Thyroid gland (tissue), 4 donors: ENCODE measurements around the gene SLC26A6. TPM values are rescaled to one million over a fixed set of nuclear protein-coding genes. Genes with fewer than 3 reads are reported as not detected.

Experiments used
- DNase-seq, 2 donors: peaks; one replicate each; pipeline ENCODE4 v3.0.0-alpha.2; 2019
- H3K27ac ChIP-seq, 3 donors: fragments of 200-600 bp; sonication (generic); 1 replicate in 2 of 3; 2 replicates in 1 of 3; pipeline ENCODE4 v1.5.1; 2016 to 2019; ENCODE audit warnings: mild to moderate bottlenecking in 1 of 3, moderate library complexity in 1 of 3
- H3K27me3 ChIP-seq: fragments of 200-600 bp; sonication (generic); one replicate; pipeline ENCODE4 v1.5.1; 2019
- H3K36me3 ChIP-seq, 2 donors: fragments of 200-600 bp; sonication (generic); one replicate each; pipeline ENCODE4 v1.5.1; 2016 to 2019
- H3K4me1 ChIP-seq, 2 donors: fragments of 200-600 bp; sonication (generic); one replicate each; pipeline ENCODE4 v1.5.1; 2017 to 2019
- H3K4me3 ChIP-seq, 3 donors: fragments of 200-600 bp; sonication (generic); replicated peaks in 1 of 3; 1 replicate in 2 of 3; 2 replicates in 1 of 3; pipeline ENCODE4 v1.5.1; 2016; ENCODE audit warnings: mild to moderate bottlenecking in 1 of 3
- H3K9me3 ChIP-seq: fragments of 200-600 bp; sonication (generic); one replicate; pipeline ENCODE4 v1.5.1; 2017
- CTCF ChIP-seq, 6 experiments: fragments of 200-600 bp in 3 of 6; fragments of 450-650 bp in 3 of 6; sonication (generic) in 3 of 6; IDR thresholded peaks; one replicate each; pipeline ENCODE4 v1.5.1; 2016 to 2019; ENCODE audit warnings: antibody characterized with exemption in 6 of 6, mild to moderate bottlenecking in 2 of 6, inconsistent platforms in 1 of 6, moderate library complexity in 1 of 6
- POLR2A ChIP-seq, 2 donors: fragments of 450-650 bp; IDR thresholded peaks; one replicate each; pipeline ENCODE4 v1.6.1; 2017; ENCODE audit warnings: antibody characterized with exemption in 2 of 2, mild to moderate bottlenecking in 2 of 2, moderate library complexity in 1 of 2
- WGBS, 2 donors: methylation state at CpG; one replicate each; pipeline ENCODE4 v1.1.5; 2017; 5-methylcytosine and 5-hydroxymethylcytosine counted together
- intact Hi-C: fragments of 100-400 bp; cut with DNase I; formaldehyde crosslinking; loops from one replicate; pipeline ENCODE4 v1.15.1; 2023
- total RNA-seq, 4 donors: library from RNA; depleted of rRNA; stranded (reverse); fragments of >200 nt; gene quantifications; one replicate each; pipeline ENCODE4 v1.2.3, GENCODE V29; 2016

Gene SLC26A6
- total RNA-seq: 10 to 100 TPM in 2 of 4 donors, 1 to 10 TPM in 2; 7.5 to 19.1 (median 11.4) TPM

- peak in 1 of 2 donors; percentile 70 for TF ChIP-seq POLR2A (IDR thresholded peaks at IDR 0.05)
- TF ChIP-seq CTCF (IDR thresholded peaks at IDR 0.05): peak in 5 of 6 experiments; percentile 1 to 47 (median 23)
- Histone ChIP-seq H3K9me3 (no peaks in the 10 kb centered on the region), H3K36me3 (peaks cover 0 to 10% of the 10 kb centered on the region in 2 donors), H3K4me3 (peak within 1 kb of the TSS; percentile 52 to 83 (median 78)), H3K4me1 (peaks cover 8 to 15% of the 10 kb centered on the region in 2 donors), H3K27me3 (no peaks in the 10 kb centered on the region), H3K27ac (peak within 1 kb of the TSS in 2 of 3 donors; percentile 58 to 67)
- peak; percentile 96 to 97 for DNase-seq
- intact Hi-C loops: no loop called here
- 1% methylated on average over 20 to 26 of the region's 68 CpGs for WGBS, 2 donors
Measured at GRCh38 chr3:48635222-48636021, at the start of gene SLC26A6. Gene SLC26A6, minus strand, starts transcription at chr3:48635461. Its CDS starts 68 bp downstream, at chr3:48635393.

- WGBS, 2 donors: 58 to 68% methylated on average over 3 to 6 of the region's 7 CpGs
- H3K4me1 ChIP-seq: peaks cover 22 to 27% of the 10 kb centered on the region in 2 donors
- no peak for TF ChIP-seq POLR2A (IDR thresholded peaks at IDR 0.05)
- TF ChIP-seq CTCF (IDR thresholded peaks at IDR 0.05): no peak
- peaks cover 25 to 53% of the 10 kb centered on the region in 2 donors for H3K36me3 ChIP-seq
- peak overlapping the region in 1 of 3 donors; percentile 60 for H3K4me3 ChIP-seq
- intact Hi-C loops: no loop called here
- no peaks in the 10 kb centered on the region for H3K27me3 ChIP-seq
- H3K9me3 ChIP-seq: no peaks in the 10 kb centered on the region
- H3K27ac ChIP-seq: peak overlapping the region in 2 of 3 donors; percentile 22 to 82
- peak in 1 of 2 donors; percentile 12 for DNase-seq
Measured at GRCh38 chr3:48684480-48685143, 49.4 kb upstream of the SLC26A6 start.

GRCh38 chr3:48684054-48684349, 48.7 kb upstream of the SLC26A6 start:
- H3K9me3 ChIP-seq: no peaks in the 10 kb centered on the region
- WGBS, 2 donors: 43 to 63% methylated on average over 8 of the region's 8 CpGs
- peaks cover 25 to 50% of the 10 kb centered on the region in 2 donors for H3K36me3 ChIP-seq
- H3K27ac ChIP-seq: peak overlapping the region in 2 of 3 donors; percentile 22 to 50
- H3K4me1 ChIP-seq: peaks cover 22 to 27% of the 10 kb centered on the region in 2 donors
- intact Hi-C loops: no loop called here
- no peak for DNase-seq
- TF ChIP-seq POLR2A (IDR thresholded peaks at IDR 0.05) (no peak), CTCF (IDR thresholded peaks at IDR 0.05) (no peak)
- H3K27me3 ChIP-seq: no peaks in the 10 kb centered on the region
- no peak overlapping the region for H3K4me3 ChIP-seq

GRCh38 chr3:48682786-48683185, 47.5 kb upstream of the SLC26A6 start:
- no peaks in the 10 kb centered on the region for H3K9me3 ChIP-seq
- no peak for TF ChIP-seq CTCF (IDR thresholded peaks at IDR 0.05)
- TF ChIP-seq POLR2A (IDR thresholded peaks at IDR 0.05): no peak
- 77 to 92% methylated on average over 9 of the region's 9 CpGs for WGBS, 2 donors
- DNase-seq: no peak
- H3K4me3 ChIP-seq: no peak overlapping the region
- peaks cover 22 to 27% of the 10 kb centered on the region in 2 donors for H3K4me1 ChIP-seq
- intact Hi-C loops: no loop called here
- no peak overlapping the region for H3K27ac ChIP-seq
- peaks cover 20 to 43% of the 10 kb centered on the region in 2 donors for H3K36me3 ChIP-seq
- H3K27me3 ChIP-seq: no peaks in the 10 kb centered on the region
